ENCODE data around the gene MOGAT1. TPM values are rescaled to one million over a fixed set of nuclear protein-coding genes. Genes with fewer than 3 reads are reported as not detected.

MOGAT1 gene
- total and polyA plus RNA-seq, 2 of the 4 experiments (the other 2 are of a cell fraction): not detected

- Histone ChIP-seq H3K9ac (ENCODE audit: low read depth, low read length) (no peak overlapping the region), H3K23ac (ENCODE audit: low read depth, low read length) (no peak overlapping the region), H3K56ac (ENCODE audit: extremely low read depth, insufficient read depth, low read length) (no peak overlapping the region), H4K91ac (ENCODE audit: insufficient read depth, low read depth, low read length) (no peak overlapping the region), H2BK20ac (ENCODE audit: low read depth, low read length) (no peak overlapping the region), H3K36me3 (ENCODE audit: control insufficient read depth, insufficient read depth, low read length) (no peaks in the 10 kb centered on the region), H3K79me1 (ENCODE audit: low read depth in 1 of 2, low read length in 2 of 2) (no peaks in the 10 kb centered on the region), H3K9me3 (ENCODE audit: control insufficient read depth, insufficient read depth, low read length) (no peaks in the 10 kb centered on the region), H3K14ac (replicated peaks; ENCODE audit: low read depth, low read length) (no peak overlapping the region), H2AK9ac (replicated peaks; ENCODE audit: low read depth, low read length, poor library complexity) (no peak overlapping the region), H3K4me1 (ENCODE audit: control insufficient read depth, insufficient read depth, low read length) (peaks cover 19% of the 10 kb centered on the region), H3K27me3 (ENCODE audit: control insufficient read depth, insufficient read depth, low read length) (no peaks in the 10 kb centered on the region), H2AFZ (replicated peaks; ENCODE audit: low read length, poor library complexity) (no peak overlapping the region), H4K20me1 (ENCODE audit: insufficient read depth, low read length) (no peaks in the 10 kb centered on the region), H2BK15ac (ENCODE audit: low read depth, low read length) (no peak overlapping the region), H4K5ac (ENCODE audit: low read depth, low read length) (no peak overlapping the region), H2BK5ac (ENCODE audit: low read depth, low read length, poor library complexity, severe bottlenecking) (no peak overlapping the region), H2AK5ac (ENCODE audit: low read depth, low read length) (no peak overlapping the region), H3K4me3 (ENCODE audit: insufficient read depth, low read depth, low read length) (no peak overlapping the region), H3K27ac (ENCODE audit: insufficient read depth, low read length) (no peak overlapping the region), H2BK120ac (ENCODE audit: low read depth, low read length) (no peak overlapping the region), H4K8ac (ENCODE audit: low read depth in 2 of 2, low read length in 2 of 2) (no peak overlapping the region), H3K4ac (ENCODE audit: low read depth, low read length) (no peak overlapping the region), H3K18ac (ENCODE audit: low read depth, low read length) (no peak overlapping the region), H3K9me1 (ENCODE audit: insufficient read depth, low read length) (peaks cover 3% of the 10 kb centered on the region; the same call in 1 of the 2 replicates), H3K4me2 (ENCODE audit: low read depth, low read length) (no peak overlapping the region)
- ChIA-PET POLR2A (ENCODE audit: unreplicated experiment) (no interaction called here), CTCF (no interaction called here)
- no peak for ATAC-seq (ENCODE audit: low read depth)
- TF ChIP-seq CEBPB (IDR thresholded peaks at IDR 0.05; ENCODE audit: low read depth, low read length) (no peak), ELK1 (IDR thresholded peaks at IDR 0.05; ENCODE audit: borderline replicate concordance, low read depth, low read length) (no peak), MAFK (IDR thresholded peaks at IDR 0.05; ENCODE audit: low read depth, low read length) (no peak), CHD1 (IDR thresholded peaks at IDR 0.05; ENCODE audit: low read depth, low read length) (no peak), FOS (IDR thresholded peaks at IDR 0.05; ENCODE audit: low read depth, low read length) (no peak)
- TF ChIP-seq, protein P1, sequence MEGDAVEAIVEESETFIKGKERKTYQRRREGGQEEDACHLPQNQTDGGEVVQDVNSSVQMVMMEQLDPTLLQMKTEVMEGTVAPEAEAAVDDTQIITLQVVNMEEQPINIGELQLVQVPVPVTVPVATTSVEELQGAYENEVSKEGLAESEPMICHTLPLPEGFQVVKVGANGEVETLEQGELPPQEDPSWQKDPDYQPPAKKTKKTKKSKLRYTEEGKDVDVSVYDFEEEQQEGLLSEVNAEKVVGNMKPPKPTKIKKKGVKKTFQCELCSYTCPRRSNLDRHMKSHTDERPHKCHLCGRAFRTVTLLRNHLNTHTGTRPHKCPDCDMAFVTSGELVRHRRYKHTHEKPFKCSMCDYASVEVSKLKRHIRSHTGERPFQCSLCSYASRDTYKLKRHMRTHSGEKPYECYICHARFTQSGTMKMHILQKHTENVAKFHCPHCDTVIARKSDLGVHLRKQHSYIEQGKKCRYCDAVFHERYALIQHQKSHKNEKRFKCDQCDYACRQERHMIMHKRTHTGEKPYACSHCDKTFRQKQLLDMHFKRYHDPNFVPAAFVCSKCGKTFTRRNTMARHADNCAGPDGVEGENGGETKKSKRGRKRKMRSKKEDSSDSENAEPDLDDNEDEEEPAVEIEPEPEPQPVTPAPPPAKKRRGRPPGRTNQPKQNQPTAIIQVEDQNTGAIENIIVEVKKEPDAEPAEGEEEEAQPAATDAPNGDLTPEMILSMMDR (conservative IDR thresholded peaks at IDR 0.05; ENCODE audit: low read depth, low read length): no peak
- dilution Hi-C loops (cut with HindIII; ENCODE audit: low sequenced_read_pairs, unreplicated experiment) (no loop called here), intact Hi-C loops (cut with micrococcal nuclease) (no loop called here), in situ Hi-C loops (cut with MboI; ENCODE audit: low sequenced_read_pairs) (no loop called here)
- no peak for DNase-seq
- WGBS, 2 experiments (ENCODE audit: extremely low coverage in 2 of 2, insufficient read length in 1 of 2): 100% methylated on average over 2 of the region's 3 CpGs; no CpG with 5 or more reads in 1 of the 2 experiments
- no TSS peak for BruUV-seq (replicated peaks)
These were observed 62.0 kb downstream of the MOGAT1 start for GRCh38 chr2:222733470-222733845.
